ENCODE measurements around the gene ACBD7. TPM values are rescaled to one million over a fixed set of nuclear protein-coding genes. Genes with fewer than 3 reads are reported as not detected.

Gene ACBD7
- total RNA-seq, 1 donor from 2014 or later, result 2.1 TPM

DNA sequence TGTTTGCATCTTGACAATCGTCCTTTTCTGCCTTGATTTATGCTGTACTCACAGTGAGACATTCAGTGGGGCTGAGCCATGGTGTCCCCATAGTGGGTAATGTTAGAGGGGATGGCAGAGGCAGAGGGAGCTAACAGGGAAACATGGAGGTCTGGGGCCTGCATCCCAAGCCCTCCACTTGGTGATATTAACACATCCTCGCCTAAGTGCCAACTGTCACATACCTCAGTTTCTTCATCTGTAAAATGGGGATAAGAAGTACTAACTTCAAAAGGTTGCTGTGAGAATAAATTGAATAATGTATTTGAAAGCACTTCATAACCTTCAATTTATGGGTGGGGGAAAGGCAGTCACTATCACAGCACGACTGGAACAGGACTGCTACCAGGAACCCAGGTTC is 36.3 kb upstream of the ACBD7 start:
- DNase-seq (ENCODE audit: low spot score in 2 of 2, unreplicated experiment in 2 of 2), result no peak
- H3K27ac Mint-ChIP-seq, result no peak overlapping the region

DNA sequence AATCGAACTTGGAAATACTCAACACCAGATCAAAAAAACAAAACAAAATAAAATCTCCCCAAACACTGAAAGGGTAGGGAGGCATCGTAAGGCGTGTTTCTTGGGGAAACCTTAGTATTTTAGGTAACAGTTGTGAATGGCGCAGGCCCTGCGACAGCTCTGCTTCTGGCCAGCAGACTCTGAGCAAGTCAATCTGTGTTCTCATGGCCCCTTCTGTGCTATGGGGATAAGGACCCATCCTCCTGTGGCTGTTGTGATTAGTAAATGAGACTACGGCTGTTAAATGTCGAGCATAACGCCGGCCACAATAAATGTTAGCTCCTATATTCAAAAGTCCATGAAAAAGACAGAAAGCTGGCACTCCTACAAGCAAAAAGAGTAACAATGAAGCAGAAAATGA is 35.6 kb upstream of the ACBD7 start:
- Mint-ChIP-seq H3K4me3 (no peak overlapping the region), H3K9me3 (no peaks in the 10 kb centered on the region), H3K4me1 (peaks cover 2% of the 10 kb centered on the region), H3K27ac (peak overlapping the region; percentile 47), H3K27me3 (ENCODE audit: low read depth) (no peaks in the 10 kb centered on the region), H3K36me3 (peaks cover 29% of the 10 kb centered on the region)
- TF ChIP-seq, protein P1, sequence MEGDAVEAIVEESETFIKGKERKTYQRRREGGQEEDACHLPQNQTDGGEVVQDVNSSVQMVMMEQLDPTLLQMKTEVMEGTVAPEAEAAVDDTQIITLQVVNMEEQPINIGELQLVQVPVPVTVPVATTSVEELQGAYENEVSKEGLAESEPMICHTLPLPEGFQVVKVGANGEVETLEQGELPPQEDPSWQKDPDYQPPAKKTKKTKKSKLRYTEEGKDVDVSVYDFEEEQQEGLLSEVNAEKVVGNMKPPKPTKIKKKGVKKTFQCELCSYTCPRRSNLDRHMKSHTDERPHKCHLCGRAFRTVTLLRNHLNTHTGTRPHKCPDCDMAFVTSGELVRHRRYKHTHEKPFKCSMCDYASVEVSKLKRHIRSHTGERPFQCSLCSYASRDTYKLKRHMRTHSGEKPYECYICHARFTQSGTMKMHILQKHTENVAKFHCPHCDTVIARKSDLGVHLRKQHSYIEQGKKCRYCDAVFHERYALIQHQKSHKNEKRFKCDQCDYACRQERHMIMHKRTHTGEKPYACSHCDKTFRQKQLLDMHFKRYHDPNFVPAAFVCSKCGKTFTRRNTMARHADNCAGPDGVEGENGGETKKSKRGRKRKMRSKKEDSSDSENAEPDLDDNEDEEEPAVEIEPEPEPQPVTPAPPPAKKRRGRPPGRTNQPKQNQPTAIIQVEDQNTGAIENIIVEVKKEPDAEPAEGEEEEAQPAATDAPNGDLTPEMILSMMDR (IDR thresholded peaks at IDR 0.05; ENCODE audit: unreplicated experiment), result no peak
- DNase-seq (ENCODE audit: low spot score in 2 of 2, unreplicated experiment in 2 of 2), result no peak

More for the DNA sequence above, 36.3 kb upstream of the ACBD7 start:
- Mint-ChIP-seq H3K4me3 (no peak overlapping the region), H3K36me3 (peaks cover 26% of the 10 kb centered on the region), H3K4me1 (peaks cover 2% of the 10 kb centered on the region), H3K27me3 (ENCODE audit: low read depth) (no peaks in the 10 kb centered on the region), H3K9me3 (no peaks in the 10 kb centered on the region)
- TF ChIP-seq, protein P1 (IDR thresholded peaks at IDR 0.05; ENCODE audit: unreplicated experiment), result no peak

- no peak for DNase-seq (ENCODE audit: low spot score in 2 of 2, unreplicated experiment in 2 of 2)
- peak overlapping the region; percentile 47 for H3K27ac Mint-ChIP-seq
- TF ChIP-seq, protein P1 (IDR thresholded peaks at IDR 0.05; ENCODE audit: unreplicated experiment), result no peak
- peaks cover 32% of the 10 kb centered on the region for H3K36me3 Mint-ChIP-seq
- no peaks in the 10 kb centered on the region for H3K9me3 Mint-ChIP-seq
- H3K27me3 Mint-ChIP-seq (ENCODE audit: low read depth), result no peaks in the 10 kb centered on the region
- H3K4me1 Mint-ChIP-seq, result peaks cover 2% of the 10 kb centered on the region
- no peak overlapping the region for H3K4me3 Mint-ChIP-seq
Observed at GRCh38 chr10:15123749-15124184, 35.2 kb upstream of the ACBD7 start.

GRCh38 chr10:15122477-15123030 is 34.0 kb upstream of the ACBD7 start:
- TF ChIP-seq, protein P1 (IDR thresholded peaks at IDR 0.05; ENCODE audit: unreplicated experiment), result no peak
- Mint-ChIP-seq H3K36me3 (peaks cover 34% of the 10 kb centered on the region), H3K4me1 (peaks cover 2% of the 10 kb centered on the region), H3K4me3 (no peak overlapping the region), H3K27ac (no peak overlapping the region), H3K9me3 (no peaks in the 10 kb centered on the region), H3K27me3 (ENCODE audit: low read depth) (no peaks in the 10 kb centered on the region)
- DNase-seq (ENCODE audit: low spot score in 2 of 2, unreplicated experiment in 2 of 2), result no peak

- DNase-seq (ENCODE audit: low spot score in 2 of 2, unreplicated experiment in 2 of 2), result no peak
- peaks cover 34% of the 10 kb centered on the region for H3K36me3 Mint-ChIP-seq
Observed at GRCh38 chr10:15121707-15122106, 33.1 kb upstream of the ACBD7 start.

More at GRCh38 chr10:15121707-15122106, 33.1 kb upstream of the ACBD7 start:
- Mint-ChIP-seq H3K27me3 (ENCODE audit: low read depth) (no peaks in the 10 kb centered on the region), H3K4me1 (peaks cover 2% of the 10 kb centered on the region), H3K4me3 (no peak overlapping the region), H3K9me3 (no peaks in the 10 kb centered on the region), H3K27ac (no peak overlapping the region)
- TF ChIP-seq, protein P1 (IDR thresholded peaks at IDR 0.05; ENCODE audit: unreplicated experiment), result no peak

Data from mesothelial cell of epicardium (in vitro differentiated cells).